ENCODE data around the gene KRTCAP2.

DNA sequence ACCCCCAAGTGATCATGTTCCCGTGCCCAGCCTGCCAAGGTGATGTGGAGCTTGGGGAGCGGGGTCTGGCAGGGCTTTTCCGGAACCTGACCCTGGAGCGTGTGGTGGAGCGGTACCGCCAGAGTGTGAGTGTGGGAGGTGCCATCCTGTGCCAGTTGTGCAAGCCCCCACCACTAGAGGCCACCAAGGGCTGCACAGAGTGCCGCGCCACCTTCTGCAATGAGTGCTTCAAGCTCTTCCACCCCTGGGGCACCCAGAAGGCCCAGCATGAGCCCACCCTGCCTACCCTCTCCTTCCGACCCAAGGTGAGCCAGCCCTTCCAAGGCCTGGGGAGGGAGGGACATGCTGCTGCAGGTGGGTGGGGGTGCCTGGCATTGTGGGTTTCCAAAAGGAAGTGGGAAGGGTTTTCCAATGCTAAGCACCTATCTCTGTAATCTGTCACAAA, 2.8 kb upstream of the KRTCAP2 start:
- TF ChIP-seq, protein P1, sequence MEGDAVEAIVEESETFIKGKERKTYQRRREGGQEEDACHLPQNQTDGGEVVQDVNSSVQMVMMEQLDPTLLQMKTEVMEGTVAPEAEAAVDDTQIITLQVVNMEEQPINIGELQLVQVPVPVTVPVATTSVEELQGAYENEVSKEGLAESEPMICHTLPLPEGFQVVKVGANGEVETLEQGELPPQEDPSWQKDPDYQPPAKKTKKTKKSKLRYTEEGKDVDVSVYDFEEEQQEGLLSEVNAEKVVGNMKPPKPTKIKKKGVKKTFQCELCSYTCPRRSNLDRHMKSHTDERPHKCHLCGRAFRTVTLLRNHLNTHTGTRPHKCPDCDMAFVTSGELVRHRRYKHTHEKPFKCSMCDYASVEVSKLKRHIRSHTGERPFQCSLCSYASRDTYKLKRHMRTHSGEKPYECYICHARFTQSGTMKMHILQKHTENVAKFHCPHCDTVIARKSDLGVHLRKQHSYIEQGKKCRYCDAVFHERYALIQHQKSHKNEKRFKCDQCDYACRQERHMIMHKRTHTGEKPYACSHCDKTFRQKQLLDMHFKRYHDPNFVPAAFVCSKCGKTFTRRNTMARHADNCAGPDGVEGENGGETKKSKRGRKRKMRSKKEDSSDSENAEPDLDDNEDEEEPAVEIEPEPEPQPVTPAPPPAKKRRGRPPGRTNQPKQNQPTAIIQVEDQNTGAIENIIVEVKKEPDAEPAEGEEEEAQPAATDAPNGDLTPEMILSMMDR (IDR thresholded peaks at IDR 0.05), result no peak
- no peak for TF ChIP-seq POLR2AphosphoS5 (IDR thresholded peaks at IDR 0.05; ENCODE audit: insufficient read depth in 1 of 2, low read depth in 1 of 2)
